Brain microvascular endothelial cell (primary cell): ENCODE results near the gene TRIM22.

Source experiments
- DNase-seq: peaks from one replicate; pipeline ENCODE4 v3.0.0-alpha.2; 2020
- H3K27ac ChIP-seq: fragments of 250-450 bp; sonication (Bioruptor Pico); 2 replicates; pipeline ENCODE4 v1.5.1; 2020; ENCODE audit warnings: mild to moderate bottlenecking, moderate library complexity
- H3K27me3 ChIP-seq: fragments of 250-450 bp; sonication (Bioruptor Pico); replicated peaks from 2 replicates; pipeline ENCODE4 v1.5.1; 2020; ENCODE audit warnings: mild to moderate bottlenecking
- H3K36me3 ChIP-seq: fragments of 250-450 bp; sonication (Bioruptor Pico); replicated peaks from 2 replicates; pipeline ENCODE4 v1.5.1; 2020; ENCODE audit warnings: mild to moderate bottlenecking
- H3K4me3 ChIP-seq: 2 replicates; pipeline ENCODE4 v1.5.1; 2011; ENCODE audit warnings: low read depth, mild to moderate bottlenecking, control low read depth, low read length, moderate library complexity
- CTCF ChIP-seq: IDR thresholded peaks from 2 replicates; pipeline ENCODE4 v1.5.1; 2011; ENCODE audit warnings: low read depth, mild to moderate bottlenecking, moderate library complexity, low read length, control low read depth, inconsistent platforms; ENCODE audit errors: missing control alignments
- in situ Hi-C: cut with HindIII; loops from 2 replicates; pipeline ENCODE4 v1.10.0; 2017; ENCODE audit warnings: low sequenced_read_pairs, low pct_ligation_motif_present

TRIM22 gene

GRCh38 chr11:5694642-5695041 is 5.1 kb downstream of the TRIM22 start:
- Histone ChIP-seq H3K4me3 (no peak overlapping the region), H3K27ac (no peak overlapping the region), H3K27me3 (no peaks in the 10 kb centered on the region), H3K36me3 (peaks cover 17% of the 10 kb centered on the region)
- no peak for TF ChIP-seq CTCF
- no peak for DNase-seq
- in situ Hi-C loops: loop anchor here (25.0 kb wide), 1 partner anchor 107 kb away; the partner anchor contains the start of genes OR52B6 and TRIM6

GRCh38 chr11:5695580-5695979 is 6.0 kb downstream of the TRIM22 start:
- Histone ChIP-seq H3K4me3 (no peak overlapping the region), H3K36me3 (peaks cover 17% of the 10 kb centered on the region), H3K27ac (no peak overlapping the region), H3K27me3 (no peaks in the 10 kb centered on the region)
- no peak for TF ChIP-seq CTCF
- DNase-seq: no peak
- in situ Hi-C loops: loop anchor here (25.0 kb wide), 1 partner anchor 108 kb away; the partner anchor contains the start of genes OR52B6 and TRIM6

GRCh38 chr11:5696210-5696609 is 6.6 kb downstream of the TRIM22 start:
- TF ChIP-seq CTCF: no peak
- Histone ChIP-seq H3K36me3 (peaks cover 17% of the 10 kb centered on the region), H3K27me3 (no peaks in the 10 kb centered on the region), H3K27ac (no peak overlapping the region), H3K4me3 (no peak overlapping the region)
- DNase-seq: no peak
- in situ Hi-C loops: loop anchor here (25.0 kb wide), 1 partner anchor 109 kb away; the partner anchor contains the start of genes OR52B6 and TRIM6

- TF ChIP-seq CTCF: no peak
- Histone ChIP-seq H3K36me3 (peaks cover 17% of the 10 kb centered on the region), H3K27me3 (no peaks in the 10 kb centered on the region), H3K4me3 (no peak overlapping the region), H3K27ac (no peak overlapping the region)
- in situ Hi-C loops: loop anchor here (25.0 kb wide), 1 partner anchor 111 kb away; the partner anchor contains the start of genes OR52B6 and TRIM6
- DNase-seq: no peak
Measured at GRCh38 chr11:5698281-5698680, 8.7 kb downstream of the TRIM22 start.

GRCh38 chr11:5700421-5701054 is 10.9 kb downstream of the TRIM22 start:
- in situ Hi-C loops: no loop called here
- no peaks in the 10 kb centered on the region for H3K27me3 ChIP-seq
- H3K27ac ChIP-seq: no peak overlapping the region
- H3K36me3 ChIP-seq: peaks cover 17% of the 10 kb centered on the region
- no peak for TF ChIP-seq CTCF
- no peak for DNase-seq
- H3K4me3 ChIP-seq: no peak overlapping the region
